ENCODE measurements around the gene SYTL2. TPM values are rescaled to one million over a fixed set of nuclear protein-coding genes. Genes with fewer than 3 reads are reported as not detected.
"Not testable (repeated sequence)": the region's sequence is repeated elsewhere in the genome, so short reads cannot be mapped to it uniquely, and the experiment has no call there.

The SYTL2 gene
- total RNA-seq, 1 donor from 2014 or later = 38.7 TPM

GRCh38 chr11:85845124-85845631 lies 34.2 kb upstream of the SYTL2 start:
- intact Hi-C loops (cut with micrococcal nuclease) = no loop called here
- DNase-seq (ENCODE audit: low spot score) = no peak
- Mint-ChIP-seq H3K4me1 (ENCODE audit: low read depth) (peaks cover 17% of the 10 kb centered on the region), H3K36me3 (ENCODE audit: low read depth) (peaks cover 13% of the 10 kb centered on the region), H3K4me3 (no peak overlapping the region), H3K27me3 (ENCODE audit: insufficient read depth) (no peaks in the 10 kb centered on the region), H3K27ac (no peak overlapping the region), H3K9me3 (peaks cover 18% of the 10 kb centered on the region)

- Mint-ChIP-seq H3K36me3 (ENCODE audit: low read depth) (peaks cover 12% of the 10 kb centered on the region), H3K27ac (no peak overlapping the region), H3K27me3 (ENCODE audit: insufficient read depth) (no peaks in the 10 kb centered on the region), H3K4me3 (no peak overlapping the region), H3K4me1 (ENCODE audit: low read depth) (peaks cover 17% of the 10 kb centered on the region), H3K9me3 (peaks cover 15% of the 10 kb centered on the region)
- no peak for DNase-seq (ENCODE audit: low spot score)
- intact Hi-C loops (cut with micrococcal nuclease) = no loop called here
Observed at GRCh38 chr11:85844439-85845123, 33.6 kb upstream of the SYTL2 start.

- Mint-ChIP-seq H3K4me3 (no peak overlapping the region), H3K27me3 (ENCODE audit: insufficient read depth) (no peaks in the 10 kb centered on the region), H3K27ac (no peak overlapping the region), H3K9me3 (peaks cover 15% of the 10 kb centered on the region), H3K4me1 (ENCODE audit: low read depth) (peaks cover 17% of the 10 kb centered on the region), H3K36me3 (ENCODE audit: low read depth) (peaks cover 12% of the 10 kb centered on the region)
- DNase-seq (ENCODE audit: low spot score) = no peak
- intact Hi-C loops (cut with micrococcal nuclease) = no loop called here
Observed at GRCh38 chr11:85843929-85844328, 33.0 kb upstream of the SYTL2 start.

DNA sequence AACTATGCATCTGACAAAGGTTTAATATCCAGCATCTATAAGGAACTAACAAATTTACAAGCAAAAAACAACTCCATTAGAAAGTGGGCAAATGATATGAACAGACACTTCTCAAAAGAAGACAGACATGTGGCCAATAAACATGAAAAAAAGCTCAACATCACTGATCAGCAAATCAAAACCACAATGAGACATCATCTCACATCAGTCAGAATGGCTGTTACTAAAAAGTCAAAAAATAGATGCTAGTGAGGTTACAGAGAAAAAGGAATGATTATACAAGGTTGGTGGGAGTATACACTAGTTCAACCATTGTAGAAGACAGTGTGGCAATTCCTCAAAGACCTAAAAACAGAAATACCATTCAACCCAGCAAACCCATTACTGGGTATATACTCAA lies 30.0 kb upstream of the SYTL2 start:
- DNase-seq (ENCODE audit: low spot score); H3K36me3 Mint-ChIP-seq (ENCODE audit: low read depth); H3K27ac Mint-ChIP-seq; intact Hi-C loops (cut with micrococcal nuclease); H3K4me3 Mint-ChIP-seq; H3K27me3 Mint-ChIP-seq (ENCODE audit: insufficient read depth): not testable (repeated sequence)
- peaks cover 17% of the 10 kb centered on the region for H3K4me1 Mint-ChIP-seq (ENCODE audit: low read depth)
- peaks cover 12% of the 10 kb centered on the region for H3K9me3 Mint-ChIP-seq

DNA sequence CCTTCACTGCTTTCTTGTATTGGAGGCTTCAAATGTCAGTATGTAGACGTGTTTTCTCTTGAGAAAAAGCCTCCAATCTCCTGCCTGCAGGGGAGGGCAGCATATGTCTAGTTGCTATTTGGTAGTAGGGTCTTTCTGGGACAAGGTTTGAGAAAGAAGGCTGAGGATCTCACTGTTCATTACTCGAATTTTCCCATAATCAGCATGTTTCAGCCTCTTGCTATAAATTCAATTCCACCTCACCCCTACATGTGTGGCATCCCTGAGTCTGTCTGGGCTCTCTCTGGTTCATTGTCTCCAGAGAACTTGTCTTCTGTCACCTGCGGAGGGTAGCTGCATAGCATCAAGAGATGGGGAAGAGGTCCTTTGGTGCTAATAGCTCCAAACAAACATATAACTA lies 24.8 kb upstream of the SYTL2 start:
- no peak for DNase-seq (ENCODE audit: low spot score)
- Mint-ChIP-seq H3K27ac (no peak overlapping the region), H3K27me3 (ENCODE audit: insufficient read depth) (no peaks in the 10 kb centered on the region), H3K4me1 (ENCODE audit: low read depth) (peaks cover 2% of the 10 kb centered on the region), H3K9me3 (peaks cover 12% of the 10 kb centered on the region), H3K36me3 (ENCODE audit: low read depth) (peaks cover 7% of the 10 kb centered on the region), H3K4me3 (no peak overlapping the region)
- intact Hi-C loops (cut with micrococcal nuclease) = no loop called here

- intact Hi-C loops (cut with micrococcal nuclease) = no loop called here
- Mint-ChIP-seq H3K27ac (no peak overlapping the region), H3K9me3 (peaks cover 12% of the 10 kb centered on the region), H3K4me1 (ENCODE audit: low read depth) (no peaks in the 10 kb centered on the region), H3K4me3 (no peak overlapping the region), H3K36me3 (ENCODE audit: low read depth) (peaks cover 7% of the 10 kb centered on the region), H3K27me3 (ENCODE audit: insufficient read depth) (no peaks in the 10 kb centered on the region)
- no peak for DNase-seq (ENCODE audit: low spot score)
Observed at GRCh38 chr11:85835263-85835662, 24.3 kb upstream of the SYTL2 start.

DNA sequence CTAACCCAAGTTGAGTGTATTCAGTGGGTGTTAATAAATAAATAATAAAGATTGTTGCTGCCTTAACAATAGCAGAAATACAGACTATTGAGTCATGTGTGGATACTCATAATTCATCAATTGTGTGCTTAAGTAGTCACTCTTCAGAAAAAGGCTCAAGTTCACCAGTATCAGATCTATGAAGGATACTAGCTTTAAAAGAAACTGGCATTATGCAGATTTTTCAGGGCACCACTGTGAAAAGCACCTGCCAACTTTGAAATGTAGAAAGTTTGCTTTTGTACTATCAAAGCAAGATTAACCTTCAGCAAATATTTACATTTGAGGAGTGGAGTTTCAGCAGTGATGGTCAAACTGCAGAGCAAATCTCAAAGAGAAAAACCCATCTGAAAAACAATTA lies 20.1 kb upstream of the SYTL2 start:
- H3K9me3 Mint-ChIP-seq = peaks cover 9% of the 10 kb centered on the region
- H3K4me3 Mint-ChIP-seq = no peak overlapping the region
- peaks cover 28% of the 10 kb centered on the region for H3K4me1 Mint-ChIP-seq (ENCODE audit: low read depth)
- peaks cover 5% of the 10 kb centered on the region for H3K36me3 Mint-ChIP-seq (ENCODE audit: low read depth)
- no peaks in the 10 kb centered on the region for H3K27me3 Mint-ChIP-seq (ENCODE audit: insufficient read depth)
- no peak for DNase-seq (ENCODE audit: low spot score)
- no peak overlapping the region for H3K27ac Mint-ChIP-seq
- intact Hi-C loops (cut with micrococcal nuclease) = no loop called here

DNA sequence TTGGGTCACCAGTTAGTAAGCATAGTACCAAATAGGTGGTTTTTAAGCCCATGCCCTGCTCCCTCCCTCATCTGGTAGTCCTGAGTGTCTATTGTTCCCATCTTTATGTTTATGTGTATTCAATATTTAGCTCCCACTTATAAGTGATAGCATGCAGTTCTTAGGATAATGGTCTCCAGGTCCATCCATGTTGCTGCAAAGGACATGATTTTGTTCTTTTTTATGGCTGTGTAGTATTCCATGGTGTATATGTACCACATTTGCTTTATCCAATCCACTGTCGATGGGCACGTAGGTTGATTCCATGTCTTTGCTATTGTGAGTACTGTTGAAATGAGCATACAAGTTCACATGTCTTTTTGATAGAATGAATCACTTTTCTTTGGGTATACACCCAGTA lies 18.2 kb upstream of the SYTL2 start:
- intact Hi-C loops (cut with micrococcal nuclease) = loop anchor here (5.0 kb wide), 3 partner anchors 763 to 1208 kb away; partner anchors contain the start of gene TMEM135
- H3K9me3 Mint-ChIP-seq = no peaks in the 10 kb centered on the region
- peaks cover 2% of the 10 kb centered on the region for H3K36me3 Mint-ChIP-seq (ENCODE audit: low read depth)
- no peaks in the 10 kb centered on the region for H3K27me3 Mint-ChIP-seq (ENCODE audit: insufficient read depth)
- DNase-seq (ENCODE audit: low spot score) = no peak
- peak overlapping the region; percentile 22 for H3K27ac Mint-ChIP-seq
- H3K4me3 Mint-ChIP-seq = no peak overlapping the region
- H3K4me1 Mint-ChIP-seq (ENCODE audit: low read depth) = peaks cover 46% of the 10 kb centered on the region

- Mint-ChIP-seq H3K36me3 (ENCODE audit: low read depth) (peaks cover 3% of the 10 kb centered on the region), H3K27me3 (ENCODE audit: insufficient read depth) (no peaks in the 10 kb centered on the region), H3K27ac (peak overlapping the region; percentile 32), H3K4me1 (ENCODE audit: low read depth) (peaks cover 52% of the 10 kb centered on the region), H3K4me3 (no peak overlapping the region), H3K9me3 (no peaks in the 10 kb centered on the region)
- intact Hi-C loops (cut with micrococcal nuclease) = loop anchor here (1.0 to 5.0 kb wide), 5 partner anchors 26 to 1209 kb away; partner anchors contain the start of gene TMEM135
- DNase-seq (ENCODE audit: low spot score) = no peak
Observed at GRCh38 chr11:85828640-85828978, 17.7 kb upstream of the SYTL2 start.

DNA sequence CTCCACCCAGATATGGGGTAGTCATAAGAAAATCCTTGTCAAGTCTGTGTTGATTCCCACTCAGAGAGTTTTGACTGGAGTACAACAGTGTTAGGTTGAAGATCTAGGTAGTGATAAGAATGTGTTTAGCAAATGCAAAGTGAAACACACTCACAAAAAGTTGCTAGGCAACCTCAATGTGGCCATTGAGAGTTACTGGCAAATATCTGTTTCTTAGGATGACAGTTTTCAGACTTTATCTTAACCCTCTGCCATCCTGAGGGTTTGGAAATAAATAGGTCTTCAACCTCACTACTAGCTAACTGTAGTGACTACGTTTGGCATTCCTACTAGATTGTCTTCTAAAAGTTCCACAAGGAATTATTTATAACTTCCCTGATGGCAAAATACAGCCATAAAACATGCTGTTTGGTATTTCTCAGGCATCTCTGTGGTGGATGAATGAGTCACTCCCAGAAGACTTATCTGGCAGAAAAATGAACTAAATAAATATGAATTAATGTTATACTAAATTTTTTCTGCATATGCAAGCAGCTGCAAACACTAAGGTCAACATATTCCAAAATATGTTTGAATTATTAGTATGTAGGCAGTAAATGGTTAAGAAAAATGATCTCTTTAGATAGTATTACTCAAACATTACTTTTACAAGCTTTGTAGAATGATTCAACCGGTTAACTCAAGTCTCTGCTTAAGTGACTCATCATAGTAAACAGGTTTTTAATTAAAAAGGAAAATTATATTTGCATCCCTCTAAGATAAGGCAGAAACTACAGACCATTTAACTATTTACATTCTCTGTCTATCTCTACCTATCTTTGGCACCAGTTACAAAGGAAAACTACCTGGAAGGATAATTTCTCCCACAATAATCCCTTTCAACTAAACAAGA lies 17.1 kb upstream of the SYTL2 start:
- H3K9me3 Mint-ChIP-seq = no peaks in the 10 kb centered on the region
- H3K27ac Mint-ChIP-seq = peak overlapping the region; percentile 87
- intact Hi-C loops (cut with micrococcal nuclease) = loop anchor here (1.0 to 5.0 kb wide), 12 partner anchors 26 to 1209 kb away; partner anchors contain the start of genes CREBZF and TMEM135
- no peaks in the 10 kb centered on the region for H3K27me3 Mint-ChIP-seq (ENCODE audit: insufficient read depth)
- H3K4me1 Mint-ChIP-seq (ENCODE audit: low read depth) = peaks cover 57% of the 10 kb centered on the region
- H3K36me3 Mint-ChIP-seq (ENCODE audit: low read depth) = peaks cover 4% of the 10 kb centered on the region
- DNase-seq (ENCODE audit: low spot score) = peak; percentile 47
- peak overlapping the region; percentile 59 for H3K4me3 Mint-ChIP-seq

DNA sequence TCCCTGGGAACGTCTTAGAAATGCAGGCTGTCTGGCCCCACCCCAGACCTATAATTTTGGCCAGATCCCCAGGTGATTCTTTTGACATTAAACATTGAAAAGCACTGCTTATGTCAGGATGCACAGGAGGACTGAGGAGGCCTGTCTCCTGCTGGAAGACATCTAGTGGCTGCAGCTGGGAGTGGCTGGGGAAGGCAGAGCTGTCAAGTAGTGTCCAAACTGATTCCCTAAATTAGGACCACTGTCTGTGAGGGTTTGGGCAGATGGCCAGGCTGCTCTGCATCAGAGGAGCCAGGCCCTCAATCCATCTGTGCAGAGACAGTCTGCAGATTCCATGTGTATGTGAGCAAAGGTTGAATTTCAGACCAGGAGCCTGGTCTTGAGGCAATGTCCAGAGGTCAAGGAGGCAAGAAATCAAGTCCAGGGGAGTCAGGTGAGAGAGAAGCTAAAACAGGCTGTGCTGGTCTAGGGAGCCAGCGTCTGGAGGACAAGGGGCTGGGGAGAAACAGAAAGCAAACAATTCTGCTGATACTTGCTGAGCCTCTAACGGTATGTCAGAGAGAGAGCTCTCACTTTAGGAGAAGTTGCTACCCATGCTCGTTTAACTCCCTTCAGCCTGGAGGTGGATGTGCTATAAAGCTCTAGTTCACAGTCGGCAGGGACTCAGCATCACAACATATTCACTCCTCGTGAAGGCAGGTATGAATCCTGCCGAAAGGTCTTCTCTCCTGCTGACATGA lies 15.3 kb upstream of the SYTL2 start:
- Mint-ChIP-seq H3K4me1 (ENCODE audit: low read depth) (peaks cover 74% of the 10 kb centered on the region), H3K27me3 (ENCODE audit: insufficient read depth) (no peaks in the 10 kb centered on the region), H3K9me3 (no peaks in the 10 kb centered on the region), H3K36me3 (ENCODE audit: low read depth) (peaks cover 7% of the 10 kb centered on the region), H3K4me3 (peak overlapping the region; percentile 1), H3K27ac (peak overlapping the region; percentile 87)
- intact Hi-C loops (cut with micrococcal nuclease) = loop anchor here (5.0 kb wide), 3 partner anchors 766 to 1211 kb away; partner anchors contain the start of gene TMEM135
- no peak for DNase-seq (ENCODE audit: low spot score)

DNA sequence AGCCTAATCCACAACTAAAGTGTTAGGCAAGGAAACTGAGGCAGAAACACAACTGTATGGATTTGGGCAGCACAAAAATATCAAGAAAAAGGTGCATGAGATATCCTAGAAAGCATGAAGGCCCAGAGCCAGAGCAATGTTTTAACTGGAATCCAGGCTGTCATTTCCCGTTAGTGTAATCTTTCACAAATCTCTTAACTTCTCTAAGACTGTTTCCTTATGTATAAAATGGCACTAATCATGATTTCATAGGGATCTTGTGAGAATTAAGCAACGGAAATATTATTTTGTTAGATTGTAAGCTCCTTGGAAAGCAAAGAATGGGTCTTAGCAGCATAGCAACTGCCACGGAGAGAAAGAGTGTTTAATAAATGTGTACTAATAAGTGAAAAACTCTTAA lies 14.7 kb upstream of the SYTL2 start:
- Mint-ChIP-seq H3K4me1 (ENCODE audit: low read depth) (peaks cover 78% of the 10 kb centered on the region), H3K27ac (no peak overlapping the region), H3K27me3 (ENCODE audit: insufficient read depth) (no peaks in the 10 kb centered on the region), H3K36me3 (ENCODE audit: low read depth) (peaks cover 10% of the 10 kb centered on the region), H3K9me3 (no peaks in the 10 kb centered on the region), H3K4me3 (no peak overlapping the region)
- no peak for DNase-seq (ENCODE audit: low spot score)
- intact Hi-C loops (cut with micrococcal nuclease) = loop anchor here (5.0 kb wide), 3 partner anchors 767 to 1212 kb away; partner anchors contain the start of gene TMEM135
